GM19395 (cell line): Measurements from ENCODE around the gene SH2D4B.
A peak's percentile ranks its signal among the peaks of the same experiment; 100 is the strongest.

Experiments used
- ATAC-seq: cut with Tn5 transposase; IDR thresholded peaks from one replicate; pipeline ENCODE4 v1.9.1; 2021; ENCODE audit warnings: mild to moderate bottlenecking, moderate library complexity; ENCODE audit not compliant: unreplicated experiment

SH2D4B gene

DNA sequence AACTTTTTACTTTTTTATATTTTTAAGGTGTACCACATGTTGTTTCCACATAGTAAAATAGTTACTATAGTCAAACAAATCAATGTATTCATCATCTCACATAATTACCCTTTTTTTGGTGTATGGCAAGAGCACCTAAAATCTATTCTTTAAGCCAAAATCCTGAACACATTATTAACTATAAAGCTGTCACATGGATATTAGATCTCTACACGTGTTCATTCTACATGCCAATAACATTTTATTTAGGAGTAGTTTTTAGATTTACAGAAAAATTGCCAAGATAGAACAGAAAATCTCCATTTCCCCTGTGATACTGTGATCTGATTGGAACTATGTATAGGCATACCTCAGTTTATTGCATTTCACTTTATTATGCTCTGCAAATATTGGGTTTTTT is 137.1 kb downstream of the SH2D4B start:
- ATAC-seq = no peak

DNA sequence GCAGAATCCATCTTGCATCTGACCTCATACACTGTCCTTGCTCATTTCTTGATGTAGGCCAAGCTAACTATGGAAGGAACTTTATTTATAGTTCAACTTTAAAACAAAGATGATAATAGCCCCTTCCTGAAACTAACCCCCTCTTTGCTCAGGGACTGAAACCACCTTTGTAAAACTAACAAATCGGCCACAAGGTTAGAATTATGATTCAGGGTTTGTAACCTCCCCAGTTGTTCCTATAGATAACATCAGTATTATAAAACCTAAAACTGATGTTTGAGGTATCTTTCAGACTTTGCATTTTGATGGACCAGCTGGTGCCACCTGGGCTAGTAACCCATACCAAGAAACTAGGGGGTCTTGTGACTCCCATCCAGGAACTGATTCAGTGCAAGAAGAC is 143.4 kb downstream of the SH2D4B start:
- ATAC-seq = no peak

DNA sequence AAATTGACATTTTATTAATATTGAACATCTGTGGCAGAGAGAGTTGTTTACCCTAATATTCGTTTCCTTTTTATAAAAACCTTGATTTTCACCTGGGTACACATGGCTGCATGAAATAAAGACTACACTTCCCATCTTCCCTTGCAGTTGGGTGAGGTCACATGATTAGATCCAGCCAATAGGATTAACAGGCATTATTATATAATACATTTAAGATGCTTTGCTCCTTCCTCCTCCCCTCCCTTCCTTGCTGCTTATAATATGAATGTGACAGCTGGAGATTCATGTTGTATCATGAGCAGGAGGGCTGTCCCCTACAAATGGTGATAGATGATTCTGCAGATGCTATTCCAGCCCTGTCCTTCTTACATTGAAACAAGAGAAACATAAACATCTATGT is 146.6 kb downstream of the SH2D4B start:
- ATAC-seq = peak; percentile 69

DNA sequence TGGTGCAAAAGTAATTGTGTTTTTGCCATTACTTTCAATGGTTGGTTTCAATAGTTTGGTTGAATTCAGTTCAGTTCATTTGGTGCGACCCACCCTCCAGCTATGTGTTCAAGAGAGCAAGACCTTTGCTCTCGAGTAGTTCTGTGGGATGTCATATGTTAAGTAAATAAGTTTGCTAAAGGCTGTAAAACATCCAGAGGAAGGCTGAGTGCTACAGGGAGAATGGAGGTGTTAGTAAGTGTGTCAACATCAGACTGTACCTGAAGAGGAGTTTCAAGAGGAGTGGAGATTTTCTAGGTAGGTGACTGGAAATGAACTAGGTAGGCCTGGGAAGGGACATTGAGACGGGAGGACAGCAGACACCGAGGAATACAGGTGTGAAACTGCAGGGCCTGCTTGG is 147.7 kb downstream of the SH2D4B start:
- no peak for ATAC-seq

DNA sequence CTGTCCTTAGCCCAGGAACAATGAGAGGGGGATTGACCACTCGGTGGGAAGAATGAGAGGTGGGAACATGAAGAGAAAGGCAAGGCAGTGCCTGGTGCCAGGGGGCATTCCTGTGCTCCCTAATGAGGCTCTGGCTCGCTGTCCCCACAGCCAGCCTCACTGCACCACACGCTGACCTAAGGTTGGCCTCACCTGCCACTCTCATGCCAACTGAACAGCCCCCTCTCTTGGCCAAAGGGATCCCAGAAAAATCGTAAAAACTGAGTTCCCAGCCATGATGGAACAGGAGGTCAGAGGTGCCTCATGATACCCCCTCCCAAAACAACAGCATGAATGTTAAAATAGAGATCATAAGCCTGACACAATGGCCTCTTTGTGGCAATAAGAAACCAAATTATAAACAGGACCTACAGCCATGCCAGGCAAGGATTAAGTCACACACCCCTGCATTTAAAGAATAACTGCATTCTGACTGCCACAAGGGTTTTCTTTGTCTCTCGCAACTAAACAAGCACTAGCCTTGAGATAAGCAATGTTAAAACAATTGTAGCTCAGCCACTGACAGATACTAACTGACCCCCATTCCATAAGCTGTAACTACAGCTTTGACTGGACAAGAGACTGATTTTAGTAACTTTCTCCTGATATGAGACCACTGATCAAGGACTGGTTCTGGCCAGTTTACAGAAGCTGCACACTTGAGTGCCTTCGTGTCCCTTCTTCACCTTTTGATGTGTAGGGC is 149.2 kb downstream of the SH2D4B start:
- ATAC-seq = no peak

DNA sequence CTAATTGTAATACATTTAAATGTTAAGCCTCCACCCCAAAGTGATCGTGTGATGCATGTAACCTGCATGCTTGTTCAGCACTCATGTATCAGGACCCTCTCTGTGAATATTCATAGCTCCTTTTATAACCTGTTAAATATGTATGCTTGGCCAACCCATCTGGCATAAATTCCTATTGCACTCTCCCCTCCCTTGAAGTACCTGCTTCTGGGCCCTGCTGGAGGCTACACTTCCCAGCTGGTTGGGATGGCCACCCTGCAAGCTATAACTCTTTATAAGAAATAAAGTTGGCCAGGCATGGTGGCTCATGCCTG is 149.7 kb downstream of the SH2D4B start:
- no peak for ATAC-seq

DNA sequence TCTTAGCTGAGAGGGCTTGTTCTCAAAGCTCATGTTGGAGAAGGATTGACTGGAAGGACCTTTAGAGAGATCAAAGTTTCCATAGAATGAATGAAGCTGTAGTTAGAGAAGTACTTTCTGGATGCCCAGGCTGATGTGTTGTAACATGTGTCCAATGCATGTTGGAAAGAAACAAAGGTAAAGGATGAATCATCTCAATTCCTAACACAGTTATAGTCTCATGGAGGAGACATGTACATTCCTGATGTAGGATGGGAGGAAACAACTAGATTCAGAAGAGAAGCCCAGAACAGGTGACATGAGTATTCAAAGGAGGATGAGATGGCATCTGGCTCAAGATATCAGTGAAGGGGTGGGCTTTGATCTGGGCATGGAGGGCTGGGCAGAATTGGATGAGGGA is 152.7 kb downstream of the SH2D4B start:
- ATAC-seq = no peak

DNA sequence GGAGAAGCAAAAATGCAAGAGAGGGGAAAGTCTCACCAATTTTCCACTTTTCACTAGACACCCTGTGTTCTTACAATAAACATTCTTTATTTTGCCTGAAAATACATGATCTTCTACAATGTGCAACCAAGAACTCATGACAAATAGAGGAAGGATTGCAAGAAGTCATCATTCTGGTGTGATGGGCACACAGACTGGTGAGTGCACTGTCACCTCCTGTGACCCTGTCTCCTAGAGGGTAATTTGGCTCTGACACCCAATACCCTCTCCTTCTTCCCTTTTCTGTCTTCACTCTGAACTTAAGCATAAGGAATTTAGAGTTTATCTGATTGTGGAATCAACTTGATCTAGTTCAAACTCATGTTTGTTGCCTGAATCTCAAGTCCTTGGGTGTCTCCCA is 153.7 kb downstream of the SH2D4B start:
- no peak for ATAC-seq

DNA sequence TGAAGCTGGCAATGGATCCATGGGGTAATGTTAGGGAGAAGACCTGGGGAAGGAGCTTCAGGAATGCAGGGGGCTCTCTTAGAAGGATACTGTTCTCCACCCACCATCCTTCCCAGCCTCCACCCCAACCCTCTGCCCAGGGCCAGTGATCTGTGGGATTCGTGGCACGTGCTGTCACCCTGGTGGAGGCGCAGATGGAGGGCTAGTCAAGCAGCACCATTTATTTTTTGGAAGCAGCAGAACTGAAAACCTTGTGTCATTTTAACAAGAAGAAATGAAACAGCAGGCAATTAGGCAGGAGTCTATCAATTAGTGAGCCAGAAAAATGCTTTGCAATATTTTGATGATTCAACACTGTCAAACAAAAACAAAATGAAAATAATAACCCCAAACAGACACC is 155.9 kb downstream of the SH2D4B start:
- no peak for ATAC-seq

DNA sequence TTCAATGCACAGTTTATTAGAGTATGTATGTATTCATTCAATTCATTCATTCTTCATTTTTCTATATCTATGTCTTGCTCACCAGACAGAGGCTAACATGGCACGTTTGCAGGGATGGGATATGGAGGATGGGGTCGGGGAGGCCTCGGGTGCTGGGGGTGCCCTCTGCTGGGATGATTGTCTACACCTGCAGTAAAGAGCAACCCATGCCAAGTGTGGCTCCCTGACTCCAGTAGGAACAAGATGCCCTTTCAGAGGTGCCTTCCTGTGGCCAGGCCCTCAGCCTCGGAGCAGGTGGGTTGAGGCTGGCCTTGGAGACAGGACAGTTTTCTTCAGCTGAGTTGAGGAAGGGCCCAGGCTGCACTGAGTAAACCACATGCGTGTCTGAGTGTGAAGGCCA is 157.2 kb downstream of the SH2D4B start:
- ATAC-seq = no peak
